ENCODE data around the gene HPCAL4.

Gene HPCAL4

GRCh38 chr1:39657402-39657801, 33.8 kb downstream of the HPCAL4 start:
- TF ChIP-seq, protein P1, sequence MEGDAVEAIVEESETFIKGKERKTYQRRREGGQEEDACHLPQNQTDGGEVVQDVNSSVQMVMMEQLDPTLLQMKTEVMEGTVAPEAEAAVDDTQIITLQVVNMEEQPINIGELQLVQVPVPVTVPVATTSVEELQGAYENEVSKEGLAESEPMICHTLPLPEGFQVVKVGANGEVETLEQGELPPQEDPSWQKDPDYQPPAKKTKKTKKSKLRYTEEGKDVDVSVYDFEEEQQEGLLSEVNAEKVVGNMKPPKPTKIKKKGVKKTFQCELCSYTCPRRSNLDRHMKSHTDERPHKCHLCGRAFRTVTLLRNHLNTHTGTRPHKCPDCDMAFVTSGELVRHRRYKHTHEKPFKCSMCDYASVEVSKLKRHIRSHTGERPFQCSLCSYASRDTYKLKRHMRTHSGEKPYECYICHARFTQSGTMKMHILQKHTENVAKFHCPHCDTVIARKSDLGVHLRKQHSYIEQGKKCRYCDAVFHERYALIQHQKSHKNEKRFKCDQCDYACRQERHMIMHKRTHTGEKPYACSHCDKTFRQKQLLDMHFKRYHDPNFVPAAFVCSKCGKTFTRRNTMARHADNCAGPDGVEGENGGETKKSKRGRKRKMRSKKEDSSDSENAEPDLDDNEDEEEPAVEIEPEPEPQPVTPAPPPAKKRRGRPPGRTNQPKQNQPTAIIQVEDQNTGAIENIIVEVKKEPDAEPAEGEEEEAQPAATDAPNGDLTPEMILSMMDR (IDR thresholded peaks at IDR 0.05; ENCODE audit: unreplicated experiment in 3 of 3): no peak
- no peaks in the 10 kb centered on the region for H3K9me3 Mint-ChIP-seq
- no peaks in the 10 kb centered on the region for H3K36me3 Mint-ChIP-seq (ENCODE audit: low read depth)
- H3K4me1 Mint-ChIP-seq: peaks cover 24% of the 10 kb centered on the region
- H3K4me3 Mint-ChIP-seq: no peak overlapping the region
- H3K27ac Mint-ChIP-seq: no peak overlapping the region
- peaks cover 34% of the 10 kb centered on the region for H3K27me3 Mint-ChIP-seq (ENCODE audit: low read depth)

DNA sequence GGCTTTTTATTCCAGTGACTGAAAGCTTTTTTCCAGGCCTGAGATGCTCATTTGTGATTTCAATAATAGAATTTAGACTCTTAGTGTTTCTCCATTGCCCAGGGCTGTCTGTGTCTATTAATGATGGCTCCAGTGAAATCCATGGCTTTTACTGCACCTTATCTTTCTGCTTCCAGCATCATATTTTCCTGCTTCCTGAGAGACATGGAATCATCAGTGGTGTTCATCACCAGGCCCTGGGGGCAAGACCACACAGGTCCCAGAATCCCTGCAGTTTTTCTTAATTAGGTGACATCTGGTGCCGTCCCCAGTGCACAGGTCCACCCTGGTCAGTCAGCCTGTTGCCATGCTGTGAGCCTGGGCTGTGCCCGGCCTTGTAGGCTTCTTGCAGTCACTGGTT, 34.8 kb downstream of the HPCAL4 start:
- Mint-ChIP-seq H3K4me1 (peaks cover 29% of the 10 kb centered on the region), H3K36me3 (ENCODE audit: low read depth) (no peaks in the 10 kb centered on the region), H3K27ac (no peak overlapping the region), H3K27me3 (ENCODE audit: low read depth) (peaks cover 34% of the 10 kb centered on the region), H3K9me3 (no peaks in the 10 kb centered on the region), H3K4me3 (no peak overlapping the region)
- TF ChIP-seq, protein P1 (IDR thresholded peaks at IDR 0.05; ENCODE audit: unreplicated experiment in 3 of 3): no peak

DNA sequence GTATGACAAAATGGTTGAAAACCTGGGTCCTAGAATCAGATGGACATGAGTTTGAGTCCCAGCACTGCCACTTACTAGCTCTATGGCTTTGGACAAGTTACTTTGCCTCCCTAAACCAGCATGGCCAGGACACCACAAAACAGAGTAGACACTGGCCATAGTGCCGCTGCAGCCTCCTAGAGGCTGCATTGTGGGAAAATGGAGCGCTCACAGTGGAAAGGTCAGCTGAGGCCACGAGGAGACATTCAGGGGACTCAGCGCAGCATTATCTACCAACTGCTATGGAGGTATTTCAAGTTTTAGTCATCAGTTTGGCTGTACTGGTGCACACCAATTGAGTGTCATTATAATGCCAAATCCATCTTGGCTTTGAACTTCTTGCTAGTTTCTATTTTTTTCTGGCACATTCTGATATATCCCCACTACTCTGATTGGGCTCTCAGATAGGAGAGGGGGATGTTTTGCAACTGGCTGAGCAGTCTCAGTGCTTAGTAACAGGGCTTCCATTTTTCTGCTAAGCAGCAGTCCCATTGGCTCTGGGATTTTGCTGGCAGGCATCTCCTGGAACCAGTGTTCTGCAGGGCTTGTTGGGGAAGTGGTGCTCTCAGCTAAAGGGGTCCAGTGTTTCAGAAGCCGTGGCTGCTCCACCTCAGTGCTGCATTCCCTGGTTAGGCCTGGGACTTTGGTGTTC, 35.5 kb downstream of the HPCAL4 start:
- Mint-ChIP-seq H3K9me3 (no peaks in the 10 kb centered on the region), H3K4me3 (no peak overlapping the region), H3K36me3 (ENCODE audit: low read depth) (no peaks in the 10 kb centered on the region), H3K27ac (no peak overlapping the region), H3K4me1 (peaks cover 33% of the 10 kb centered on the region), H3K27me3 (ENCODE audit: low read depth) (peaks cover 29% of the 10 kb centered on the region)
- TF ChIP-seq, protein P1 (IDR thresholded peaks at IDR 0.05; ENCODE audit: unreplicated experiment in 3 of 3): no peak

DNA sequence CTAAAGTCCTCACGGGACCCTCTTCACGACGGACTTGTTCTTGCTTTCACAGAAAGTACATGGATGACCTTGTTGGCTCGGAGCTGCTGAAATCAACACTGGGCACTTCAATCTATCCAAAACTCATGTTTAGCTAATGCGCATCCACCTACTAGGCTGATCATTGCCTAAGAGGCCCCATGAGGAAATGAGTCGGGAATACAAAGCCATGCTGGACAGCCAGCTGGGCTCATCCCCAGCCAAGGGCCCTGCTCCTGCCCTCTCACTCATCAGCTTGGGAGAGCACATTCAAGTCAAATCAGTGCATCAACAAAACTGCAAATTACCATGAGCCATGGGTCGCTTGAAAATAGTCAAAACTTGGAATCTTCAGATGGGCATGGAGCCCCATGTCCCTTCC, 36.9 kb downstream of the HPCAL4 start:
- Mint-ChIP-seq H3K4me1 (peaks cover 45% of the 10 kb centered on the region), H3K4me3 (no peak overlapping the region), H3K27me3 (ENCODE audit: low read depth) (peaks cover 16% of the 10 kb centered on the region), H3K27ac (no peak overlapping the region), H3K9me3 (no peaks in the 10 kb centered on the region), H3K36me3 (ENCODE audit: low read depth) (no peaks in the 10 kb centered on the region)
- TF ChIP-seq, protein P1 (IDR thresholded peaks at IDR 0.05; ENCODE audit: unreplicated experiment in 3 of 3): no peak

DNA sequence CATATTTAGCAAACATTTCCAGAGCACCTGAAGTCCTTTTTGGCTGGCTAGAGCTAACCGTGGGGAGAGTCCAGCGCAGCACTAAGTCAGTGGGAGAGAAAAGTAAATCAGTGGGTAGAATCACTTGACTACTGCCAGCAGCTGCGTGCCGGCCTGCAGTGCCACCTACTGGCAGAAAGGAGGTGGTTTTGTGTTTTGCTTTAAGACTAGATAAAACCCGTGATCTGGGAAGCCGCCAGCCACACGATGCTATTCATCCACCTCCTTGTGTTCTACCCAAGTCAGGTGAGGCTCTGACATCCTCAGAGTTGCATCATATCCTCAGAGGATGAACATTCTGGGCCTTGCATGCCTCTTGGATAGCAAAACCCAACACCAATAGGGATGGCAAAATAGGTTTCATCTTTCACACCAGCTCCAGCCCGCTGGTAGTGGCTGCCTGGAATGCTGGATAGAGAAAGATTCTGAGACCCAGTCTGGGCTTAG, 37.6 kb downstream of the HPCAL4 start:
- TF ChIP-seq, protein P1 (IDR thresholded peaks at IDR 0.05; ENCODE audit: unreplicated experiment in 3 of 3): peak; percentile 88 to 93 (median 92)

DNA sequence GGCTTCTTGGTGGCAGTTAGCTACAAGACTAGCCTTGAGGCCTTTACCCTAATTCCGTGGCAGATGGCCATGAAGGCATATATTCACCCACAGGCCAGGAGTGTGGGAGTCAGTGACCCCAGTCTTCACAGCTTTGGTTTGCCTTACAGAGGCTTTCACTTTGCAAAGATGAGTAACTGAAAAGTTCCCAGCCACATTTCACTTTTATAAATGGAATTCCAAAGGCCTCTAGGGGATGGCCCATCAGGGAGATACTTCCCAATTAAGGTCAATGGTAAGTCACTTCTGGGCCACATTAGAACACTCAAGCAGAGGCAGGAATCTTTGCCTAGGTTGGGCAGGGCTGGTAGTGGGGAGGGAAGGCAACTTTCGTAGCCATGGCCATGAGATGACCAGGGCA, 38.7 kb downstream of the HPCAL4 start:
- TF ChIP-seq, protein P1 (IDR thresholded peaks at IDR 0.05; ENCODE audit: unreplicated experiment in 3 of 3): no peak

More for the DNA sequence above, 37.6 kb downstream of the HPCAL4 start:
- H3K4me1 Mint-ChIP-seq: peaks cover 47% of the 10 kb centered on the region
- H3K27me3 Mint-ChIP-seq (ENCODE audit: low read depth): peaks cover 16% of the 10 kb centered on the region
- no peak overlapping the region for H3K27ac Mint-ChIP-seq
- H3K36me3 Mint-ChIP-seq (ENCODE audit: low read depth): no peaks in the 10 kb centered on the region
- H3K4me3 Mint-ChIP-seq: no peak overlapping the region
- no peaks in the 10 kb centered on the region for H3K9me3 Mint-ChIP-seq

More for the DNA sequence above, 38.7 kb downstream of the HPCAL4 start:
- H3K4me1 Mint-ChIP-seq: peaks cover 53% of the 10 kb centered on the region
- H3K27ac Mint-ChIP-seq: peak overlapping the region in 1 of 3 experiments; percentile 69
- peaks cover 16% of the 10 kb centered on the region for H3K27me3 Mint-ChIP-seq (ENCODE audit: low read depth)
- no peaks in the 10 kb centered on the region for H3K36me3 Mint-ChIP-seq (ENCODE audit: low read depth)
- no peak overlapping the region for H3K4me3 Mint-ChIP-seq
- no peaks in the 10 kb centered on the region for H3K9me3 Mint-ChIP-seq
